AG04449 (cell line): ENCODE measurements around the gene SEMA5B.

Source experiments
- CTCF ChIA-PET: fragments of 350-600 bp; formaldehyde crosslinking; extraction: SDS; loops from one replicate; lab custom pipeline; 2021; ENCODE audit warnings: antibody characterized with exemption; lab: Yijun Ruan, JAX
- POLR2A ChIA-PET: fragments of 400-600, 350-600 bp; formaldehyde crosslinking; extraction: SDS; loops from one replicate; lab custom pipeline; 2020; ENCODE audit warnings: antibody characterized with exemption, inconsistent platforms; lab: Yijun Ruan, JAX
- DNase-seq: peaks from one replicate; pipeline ENCODE4 v3.0.0-alpha.2; 2010; ENCODE audit warnings: low read depth, low spot score
- H3K4me3 ChIP-seq: 2 replicates; pipeline ENCODE4 v1.5.1; 2011; ENCODE audit warnings: low read depth, mild to moderate bottlenecking, control low read depth, low read length
- CTCF ChIP-seq: IDR thresholded peaks from one replicate; pipeline ENCODE4 v1.5.1; 2011; ENCODE audit warnings: mild to moderate bottlenecking, moderate library complexity, low read length, control low read depth, inconsistent platforms; ENCODE audit not compliant: insufficient read depth; ENCODE audit errors: missing control alignments

SEMA5B gene

GRCh38 chr3:122992133-122992532 is 35.4 kb downstream of the SEMA5B start:
- H3K4me3 ChIP-seq, result no peak overlapping the region
- TF ChIP-seq CTCF, result no peak
- ChIA-PET CTCF (no interaction called here), POLR2A (no interaction called here)
- DNase-seq, result no peak

GRCh38 chr3:122991236-122991985 is 36.2 kb downstream of the SEMA5B start:
- ChIA-PET POLR2A (no interaction called here), CTCF (no interaction called here)
- no peak for TF ChIP-seq CTCF
- no peak overlapping the region for H3K4me3 ChIP-seq
- no peak for DNase-seq

- ChIA-PET POLR2A (no interaction called here), CTCF (no interaction called here)
- no peak for TF ChIP-seq CTCF
- no peak overlapping the region for H3K4me3 ChIP-seq
- DNase-seq, result no peak
Observed at GRCh38 chr3:122989856-122990575, 37.5 kb downstream of the SEMA5B start.

DNA sequence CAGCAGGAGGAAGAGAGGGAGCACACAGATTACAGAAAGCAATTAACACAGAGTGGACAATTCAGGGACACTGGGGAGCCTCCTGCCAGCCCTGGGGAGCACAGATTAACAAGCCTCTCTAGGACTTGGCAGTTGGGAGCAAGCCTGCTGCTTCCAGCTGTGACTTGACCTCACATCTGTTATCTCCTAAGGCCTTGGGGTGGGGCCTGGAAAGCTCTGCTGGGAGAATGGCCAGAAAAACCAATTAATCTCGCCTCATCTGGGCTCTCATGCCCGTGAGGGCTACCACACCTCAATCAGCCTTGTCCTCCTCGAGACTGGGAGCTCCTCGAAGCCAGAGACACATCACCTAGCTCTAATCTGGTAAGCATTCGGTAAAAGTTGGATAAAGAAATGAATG is 39.1 kb downstream of the SEMA5B start:
- DNase-seq, result no peak
- ChIA-PET CTCF (no interaction called here), POLR2A (no interaction called here)
- no peak for TF ChIP-seq CTCF
- no peak overlapping the region for H3K4me3 ChIP-seq

DNA sequence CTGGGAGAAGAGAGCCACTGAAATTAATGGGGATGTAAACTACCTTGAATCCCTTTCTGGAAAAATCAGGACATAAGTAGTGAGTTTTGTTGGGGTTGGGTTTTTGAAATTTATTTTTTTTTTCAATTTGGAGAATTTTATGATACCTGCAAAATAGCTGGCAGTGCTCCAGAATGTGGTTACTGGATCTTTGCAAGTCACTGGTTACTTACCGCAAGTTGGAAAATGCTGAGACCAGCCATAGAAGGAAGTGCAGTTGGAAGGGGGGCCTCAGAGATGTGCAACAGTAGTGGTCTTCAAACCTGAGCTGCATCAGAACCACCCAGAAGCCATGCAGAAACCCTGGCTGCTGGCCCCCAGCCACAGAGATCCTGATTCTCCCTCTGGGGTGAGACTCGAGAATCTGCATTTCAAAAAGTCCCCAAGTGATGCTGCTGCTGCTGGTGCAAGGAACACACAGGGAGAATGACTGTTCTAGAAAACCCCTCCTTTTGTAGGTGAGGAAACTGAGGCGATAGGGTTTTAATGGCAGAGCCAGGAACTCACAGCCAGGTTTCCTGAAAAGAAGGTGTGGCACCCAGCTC is 39.7 kb downstream of the SEMA5B start:
- POLR2A ChIA-PET, result no interaction called here
- no peak overlapping the region for H3K4me3 ChIP-seq
- CTCF ChIA-PET, result no interaction called here
- no peak for DNase-seq
- no peak for TF ChIP-seq CTCF

DNA sequence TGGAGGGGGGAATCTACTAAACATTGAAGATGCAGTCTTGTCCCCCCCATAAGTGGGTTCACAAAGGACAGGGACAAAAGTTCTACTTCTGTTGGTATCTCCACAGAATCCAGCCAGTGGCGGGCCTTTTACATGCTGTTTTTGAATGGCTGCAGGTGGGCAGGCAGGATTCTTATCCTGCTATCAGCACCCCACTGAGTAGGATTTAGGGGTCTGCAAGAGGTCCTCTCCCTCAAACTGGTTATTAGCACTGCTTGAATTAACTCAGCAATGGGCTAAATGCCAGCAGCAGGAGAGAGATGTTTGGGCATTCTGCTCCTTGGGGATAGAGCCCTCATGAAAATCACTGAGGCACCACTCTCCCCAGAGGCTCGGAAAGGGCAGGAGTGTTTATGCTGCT is 40.3 kb downstream of the SEMA5B start:
- ChIA-PET POLR2A (no interaction called here), CTCF (no interaction called here)
- DNase-seq, result no peak
- H3K4me3 ChIP-seq, result no peak overlapping the region
- no peak for TF ChIP-seq CTCF
